HG03097 (cell line): ENCODE measurements around the gene ISYNA1.

Experiments
- ATAC-seq: cut with Tn5 transposase; IDR thresholded peaks from one replicate; pipeline ENCODE4 v1.9.1; 2021; ENCODE audit not compliant: unreplicated experiment, low FRiP score

The ISYNA1 gene

GRCh38 chr19:18433015-18433691 lies 4.8 kb downstream of the ISYNA1 start:
- no peak for ATAC-seq

GRCh38 chr19:18432275-18433014 lies 5.5 kb downstream of the ISYNA1 start:
- ATAC-seq = no peak

- no peak for ATAC-seq
Measured at GRCh38 chr19:18431351-18432197, 6.4 kb downstream of the ISYNA1 start.

GRCh38 chr19:18430417-18431144 lies 7.4 kb downstream of the ISYNA1 start:
- no peak for ATAC-seq

GRCh38 chr19:18429717-18430416 lies 8.1 kb downstream of the ISYNA1 start:
- ATAC-seq = no peak

- peak; percentile 44 for ATAC-seq
Measured at GRCh38 chr19:18428787-18429674, 8.9 kb downstream of the ISYNA1 start.

GRCh38 chr19:18428173-18428786 lies 9.7 kb downstream of the ISYNA1 start:
- no peak for ATAC-seq

- no peak for ATAC-seq
Measured at GRCh38 chr19:18427743-18428113, 10.2 kb downstream of the ISYNA1 start.

- no peak for ATAC-seq
Measured at GRCh38 chr19:18427080-18427742, 10.7 kb downstream of the ISYNA1 start.

GRCh38 chr19:18426416-18426767 lies 11.5 kb downstream of the ISYNA1 start:
- ATAC-seq = no peak

GRCh38 chr19:18425515-18426415 lies 12.2 kb downstream of the ISYNA1 start:
- no peak for ATAC-seq

GRCh38 chr19:18424890-18425514 lies 12.9 kb downstream of the ISYNA1 start:
- ATAC-seq = no peak

GRCh38 chr19:18424122-18424889 lies 13.6 kb downstream of the ISYNA1 start:
- ATAC-seq = no peak

- ATAC-seq = no peak
Measured at GRCh38 chr19:18423258-18424020, 14.5 kb downstream of the ISYNA1 start.

GRCh38 chr19:18422530-18423191 lies 15.3 kb downstream of the ISYNA1 start:
- no peak for ATAC-seq
